MM.1S (cell line): ENCODE data around the gene DMAC2.
"Not testable (repeated sequence)": the region's sequence is repeated elsewhere in the genome, so short reads cannot be mapped to it uniquely, and the experiment has no call there.

Source experiments
- EZH2phosphoT487 ChIP-seq: fragments of 300-600 bp; sonication (generic); IDR thresholded peaks from 2 replicates; pipeline ENCODE4 v1.6.1; 2018; ENCODE audit warnings: antibody characterized with exemption, low read length
- TF ChIP-seq, protein P1 (sequence below): fragments of 300-600 bp; sonication (generic); IDR thresholded peaks from 2 replicates; pipeline ENCODE4 v1.5.1; 2016; ENCODE audit warnings: antibody characterized with exemption, low read length, mixed read lengths

DNA sequence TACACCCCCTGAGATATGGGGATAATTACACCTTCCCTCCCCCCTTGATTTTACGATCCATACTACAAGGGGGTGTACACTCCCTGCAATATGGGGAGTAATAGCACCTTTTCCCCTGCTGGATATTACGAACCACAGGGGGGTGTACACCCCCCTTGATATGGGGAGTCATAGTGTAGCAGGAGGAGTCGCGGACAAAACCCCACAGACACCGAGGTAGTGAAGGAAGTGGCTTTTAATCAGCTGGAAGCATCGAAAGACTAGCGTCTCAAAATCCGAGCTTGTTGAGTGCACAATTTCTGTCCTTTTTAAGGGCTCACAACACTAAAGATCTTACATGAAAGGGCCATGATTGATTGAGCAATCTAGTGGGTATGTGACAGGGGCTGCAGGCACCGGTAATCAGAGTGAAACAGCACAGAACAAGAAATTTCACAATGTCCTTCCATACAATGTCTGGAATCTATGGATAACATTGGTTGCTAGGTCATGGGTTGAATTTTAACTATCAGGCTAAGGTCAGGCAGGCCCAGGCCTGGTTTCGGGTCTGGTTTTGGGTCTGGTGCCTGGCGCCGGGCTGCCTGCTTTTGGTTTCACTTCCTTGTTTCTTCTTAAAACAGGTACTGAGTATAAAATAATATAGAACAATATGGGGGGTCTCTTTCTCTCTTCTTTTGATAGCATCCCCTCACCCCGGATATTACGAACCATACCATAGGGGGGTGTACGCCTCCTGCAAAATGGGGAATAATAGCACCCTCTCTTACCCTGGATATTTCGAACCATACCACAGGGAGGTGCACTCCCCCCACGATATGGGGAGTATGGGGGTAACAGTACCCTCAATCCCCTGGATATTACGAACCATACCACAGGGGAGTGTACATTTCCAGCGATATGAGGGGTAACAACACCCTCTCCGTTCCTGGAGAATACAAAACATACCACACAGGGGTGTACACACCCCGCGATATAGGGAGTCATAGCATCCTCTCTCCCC, 23.8 kb upstream of the DMAC2 start:
- TF ChIP-seq, protein P1, sequence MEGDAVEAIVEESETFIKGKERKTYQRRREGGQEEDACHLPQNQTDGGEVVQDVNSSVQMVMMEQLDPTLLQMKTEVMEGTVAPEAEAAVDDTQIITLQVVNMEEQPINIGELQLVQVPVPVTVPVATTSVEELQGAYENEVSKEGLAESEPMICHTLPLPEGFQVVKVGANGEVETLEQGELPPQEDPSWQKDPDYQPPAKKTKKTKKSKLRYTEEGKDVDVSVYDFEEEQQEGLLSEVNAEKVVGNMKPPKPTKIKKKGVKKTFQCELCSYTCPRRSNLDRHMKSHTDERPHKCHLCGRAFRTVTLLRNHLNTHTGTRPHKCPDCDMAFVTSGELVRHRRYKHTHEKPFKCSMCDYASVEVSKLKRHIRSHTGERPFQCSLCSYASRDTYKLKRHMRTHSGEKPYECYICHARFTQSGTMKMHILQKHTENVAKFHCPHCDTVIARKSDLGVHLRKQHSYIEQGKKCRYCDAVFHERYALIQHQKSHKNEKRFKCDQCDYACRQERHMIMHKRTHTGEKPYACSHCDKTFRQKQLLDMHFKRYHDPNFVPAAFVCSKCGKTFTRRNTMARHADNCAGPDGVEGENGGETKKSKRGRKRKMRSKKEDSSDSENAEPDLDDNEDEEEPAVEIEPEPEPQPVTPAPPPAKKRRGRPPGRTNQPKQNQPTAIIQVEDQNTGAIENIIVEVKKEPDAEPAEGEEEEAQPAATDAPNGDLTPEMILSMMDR = peak; percentile 14; the same call in 1 of the 2 replicates
- TF ChIP-seq EZH2phosphoT487 = not testable (repeated sequence)
